ENCODE measurements around the gene PAXX. TPM values are rescaled to one million over a fixed set of nuclear protein-coding genes. Genes with fewer than 3 reads are reported as not detected.

Gene PAXX
- total and polyA plus RNA-seq, 2 experiments from 2014 or later: 102 to 130 TPM

GRCh38 chr9:136952321-136952850 is 39.8 kb upstream of the PAXX start:
- H3K4me3 ChIP-seq: no peak overlapping the region
- H3K4me1 ChIP-seq (ENCODE audit: low read depth): peaks cover 17% of the 10 kb centered on the region
- H3K27ac ChIP-seq: peak overlapping the region; percentile 43
- H3K36me3 ChIP-seq: no peaks in the 10 kb centered on the region
- DNase-seq (ENCODE audit: low read depth in 1 of 2, low spot score in 1 of 2): no peak
- no peaks in the 10 kb centered on the region for H3K9me3 ChIP-seq (ENCODE audit: low read depth)
- TF ChIP-seq, protein P1, sequence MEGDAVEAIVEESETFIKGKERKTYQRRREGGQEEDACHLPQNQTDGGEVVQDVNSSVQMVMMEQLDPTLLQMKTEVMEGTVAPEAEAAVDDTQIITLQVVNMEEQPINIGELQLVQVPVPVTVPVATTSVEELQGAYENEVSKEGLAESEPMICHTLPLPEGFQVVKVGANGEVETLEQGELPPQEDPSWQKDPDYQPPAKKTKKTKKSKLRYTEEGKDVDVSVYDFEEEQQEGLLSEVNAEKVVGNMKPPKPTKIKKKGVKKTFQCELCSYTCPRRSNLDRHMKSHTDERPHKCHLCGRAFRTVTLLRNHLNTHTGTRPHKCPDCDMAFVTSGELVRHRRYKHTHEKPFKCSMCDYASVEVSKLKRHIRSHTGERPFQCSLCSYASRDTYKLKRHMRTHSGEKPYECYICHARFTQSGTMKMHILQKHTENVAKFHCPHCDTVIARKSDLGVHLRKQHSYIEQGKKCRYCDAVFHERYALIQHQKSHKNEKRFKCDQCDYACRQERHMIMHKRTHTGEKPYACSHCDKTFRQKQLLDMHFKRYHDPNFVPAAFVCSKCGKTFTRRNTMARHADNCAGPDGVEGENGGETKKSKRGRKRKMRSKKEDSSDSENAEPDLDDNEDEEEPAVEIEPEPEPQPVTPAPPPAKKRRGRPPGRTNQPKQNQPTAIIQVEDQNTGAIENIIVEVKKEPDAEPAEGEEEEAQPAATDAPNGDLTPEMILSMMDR (IDR thresholded peaks at IDR 0.05; ENCODE audit: low read depth, low read length): no peak
- no peaks in the 10 kb centered on the region for H3K27me3 ChIP-seq

DNA sequence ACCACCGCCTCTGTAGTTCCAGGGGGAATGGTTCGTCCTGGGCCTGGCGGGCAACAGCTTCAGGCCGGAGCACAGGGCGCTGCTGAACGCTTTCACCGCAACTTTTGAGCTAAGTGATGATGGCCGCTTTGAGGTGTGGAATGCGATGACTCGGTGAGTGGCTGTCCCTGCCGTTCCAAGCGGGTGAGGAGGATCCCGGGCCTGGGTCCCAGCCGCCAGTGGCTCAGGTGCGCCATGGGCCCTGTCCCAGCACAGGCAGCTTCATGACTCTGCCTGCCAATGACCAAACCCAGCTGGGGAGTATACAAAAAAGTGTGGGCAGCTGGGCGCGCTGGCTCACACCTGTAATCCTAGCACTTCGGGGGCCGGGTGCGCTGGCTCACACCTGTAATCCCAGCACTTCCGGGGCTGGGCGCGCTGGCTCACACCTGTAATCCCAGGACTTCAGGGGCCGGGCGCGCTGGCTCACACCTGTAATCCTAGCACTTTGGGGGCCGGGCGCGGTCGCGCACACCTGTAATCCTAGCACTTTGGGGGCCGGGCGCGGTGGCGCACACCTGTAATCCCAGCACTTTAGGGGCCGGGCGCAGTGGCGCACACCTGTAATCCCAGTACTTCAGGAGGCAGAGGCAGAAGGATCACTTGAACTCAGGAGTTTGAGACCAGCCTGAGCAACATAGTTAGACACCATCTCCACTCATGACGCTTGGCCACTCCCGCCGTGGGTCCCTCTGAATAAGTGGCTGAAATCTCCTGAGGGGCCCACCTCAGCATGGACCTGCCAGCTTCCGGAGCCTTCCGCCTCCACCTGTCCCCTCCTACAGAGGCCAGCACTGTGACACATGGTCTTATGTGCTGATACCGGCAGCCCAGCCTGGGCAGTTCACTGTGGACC is 39.1 kb upstream of the PAXX start:
- DNase-seq (ENCODE audit: low read depth in 1 of 2, low spot score in 1 of 2): no peak
- peak overlapping the region; percentile 43 for H3K27ac ChIP-seq
- H3K27me3 ChIP-seq: no peaks in the 10 kb centered on the region
- no peak overlapping the region for H3K4me3 ChIP-seq
- no peaks in the 10 kb centered on the region for H3K9me3 ChIP-seq (ENCODE audit: low read depth)
- TF ChIP-seq, protein P1 (IDR thresholded peaks at IDR 0.05; ENCODE audit: low read depth, low read length): no peak
- no peaks in the 10 kb centered on the region for H3K36me3 ChIP-seq
- H3K4me1 ChIP-seq (ENCODE audit: low read depth): peaks cover 17% of the 10 kb centered on the region

- Histone ChIP-seq H3K4me1 (ENCODE audit: low read depth) (peaks cover 15% of the 10 kb centered on the region), H3K36me3 (no peaks in the 10 kb centered on the region), H3K27ac (no peak overlapping the region), H3K27me3 (no peaks in the 10 kb centered on the region), H3K4me3 (no peak overlapping the region), H3K9me3 (ENCODE audit: low read depth) (no peaks in the 10 kb centered on the region)
- no peak for DNase-seq (ENCODE audit: low read depth in 1 of 2, low spot score in 1 of 2)
- TF ChIP-seq, protein P1 (IDR thresholded peaks at IDR 0.05; ENCODE audit: low read depth, low read length): no peak
Observed at GRCh38 chr9:136953771-136954269, 38.4 kb upstream of the PAXX start.

- TF ChIP-seq, protein P1 (IDR thresholded peaks at IDR 0.05; ENCODE audit: low read depth, low read length): no peak
- H3K9me3 ChIP-seq (ENCODE audit: low read depth): no peaks in the 10 kb centered on the region
- no peaks in the 10 kb centered on the region for H3K36me3 ChIP-seq
- H3K4me3 ChIP-seq: no peak overlapping the region
- peaks cover 10% of the 10 kb centered on the region for H3K4me1 ChIP-seq (ENCODE audit: low read depth)
- H3K27ac ChIP-seq: no peak overlapping the region
- H3K27me3 ChIP-seq: no peaks in the 10 kb centered on the region
- no peak for DNase-seq (ENCODE audit: low read depth in 1 of 2, low spot score in 1 of 2)
Observed at GRCh38 chr9:136954270-136955083, 37.7 kb upstream of the PAXX start.

GRCh38 chr9:136955202-136955942 is 36.9 kb upstream of the PAXX start:
- Histone ChIP-seq H3K36me3 (no peaks in the 10 kb centered on the region), H3K4me3 (no peak overlapping the region), H3K4me1 (ENCODE audit: low read depth) (peaks cover 7% of the 10 kb centered on the region), H3K27me3 (no peaks in the 10 kb centered on the region), H3K27ac (no peak overlapping the region), H3K9me3 (ENCODE audit: low read depth) (no peaks in the 10 kb centered on the region)
- no peak for DNase-seq (ENCODE audit: low read depth in 1 of 2, low spot score in 1 of 2)
- TF ChIP-seq, protein P1 (IDR thresholded peaks at IDR 0.05; ENCODE audit: low read depth, low read length): no peak

All from cardiac muscle cell (in vitro differentiated cells and primary cell).